Inflammatory macrophage treated with lipopolysaccharide for 1 hour (primary cell): ENCODE data around the gene CCDC126.
"Not testable (repeated sequence)": the region's sequence is repeated elsewhere in the genome, so short reads cannot be mapped to it uniquely, and the experiment has no call there.

Experiments
- DNase-seq, 2 donors: peaks; one replicate each; pipeline ENCODE4 v3.0.0-alpha.2; 2020 to 2022

The CCDC126 gene

DNA sequence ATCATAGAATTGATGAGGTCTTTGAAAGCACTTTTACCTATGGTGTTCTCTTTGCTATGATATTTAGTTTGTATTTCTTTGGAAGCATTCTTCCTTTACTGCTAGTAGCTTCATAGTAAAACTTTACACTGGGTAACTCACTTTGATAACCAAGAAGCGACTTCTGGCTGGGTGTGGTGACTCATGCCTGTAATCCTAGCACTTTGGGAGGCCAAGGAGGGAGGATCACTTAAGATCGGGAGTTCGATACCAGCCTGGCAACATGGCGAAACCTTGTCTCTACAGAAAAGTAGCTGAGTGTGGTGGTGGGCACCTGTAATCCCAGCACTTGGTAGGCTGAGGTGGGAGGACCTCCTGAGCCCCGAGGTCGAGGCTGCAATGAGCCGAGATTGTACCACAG is 36.2 kb downstream of the CCDC126 start:
- no peak for DNase-seq

GRCh38 chr7:23645822-23646221 is 48.6 kb downstream of the CCDC126 start:
- no peak for DNase-seq

GRCh38 chr7:23653942-23654341 is 56.8 kb downstream of the CCDC126 start:
- DNase-seq: no peak

DNA sequence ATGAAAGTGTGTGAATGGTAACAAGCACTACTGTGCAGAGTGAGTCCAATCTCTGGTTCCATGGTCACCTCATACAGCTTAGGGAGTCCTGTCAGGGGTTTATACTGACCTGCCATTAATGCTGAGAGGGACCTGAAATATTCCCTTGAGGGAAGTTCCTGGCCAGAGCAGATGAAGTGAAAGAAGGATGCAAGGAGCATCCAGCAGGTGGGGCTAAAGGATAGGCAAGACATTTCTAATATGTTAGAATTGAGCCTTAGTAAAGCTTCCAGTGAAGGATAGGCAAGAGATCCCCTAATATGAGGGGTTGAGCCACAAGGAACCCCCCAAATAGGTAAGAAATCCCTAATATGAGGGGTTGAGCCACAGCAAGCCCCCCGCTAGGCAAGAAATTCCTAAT is 57.3 kb downstream of the CCDC126 start:
- peak in 1 of 2 donors; percentile 5 for DNase-seq

GRCh38 chr7:23655433-23655832 is 58.3 kb downstream of the CCDC126 start:
- DNase-seq: no peak

DNA sequence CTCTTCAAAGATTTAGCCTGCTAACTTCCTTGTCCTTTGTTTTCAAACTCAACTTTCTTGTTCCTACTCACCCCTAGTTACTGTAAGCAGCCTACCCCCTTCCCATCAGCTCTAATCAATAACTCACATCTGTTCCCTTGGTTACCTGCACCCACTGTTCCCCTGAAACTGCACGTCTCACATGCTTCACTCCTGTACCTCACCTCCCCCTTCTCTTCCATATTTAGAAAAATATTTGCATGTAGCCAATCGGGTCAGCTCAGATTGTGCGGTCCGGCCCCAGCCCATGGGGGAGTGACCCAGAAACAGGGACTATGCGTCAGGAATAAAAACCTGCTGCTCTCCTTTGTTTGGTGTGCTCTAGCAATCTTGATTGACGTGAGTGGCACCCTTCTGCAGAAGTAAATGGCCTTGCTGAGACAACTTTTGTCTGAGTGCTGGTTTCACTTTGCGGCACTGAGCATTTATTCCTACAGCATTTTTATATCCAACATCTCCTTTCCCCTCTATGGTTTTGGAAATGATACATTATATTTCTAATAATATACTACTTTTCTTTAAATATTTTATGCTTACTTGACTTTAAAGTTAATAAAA is 61.7 kb downstream of the CCDC126 start:
- DNase-seq: no peak

- no peak for DNase-seq
These were observed 64.2 kb downstream of the CCDC126 start for GRCh38 chr7:23661385-23661784.

- no peak for DNase-seq
These were observed 65.2 kb downstream of the CCDC126 start for GRCh38 chr7:23662124-23662983.

GRCh38 chr7:23662984-23663313 is 65.8 kb downstream of the CCDC126 start:
- DNase-seq: no peak

- DNase-seq: no peak
These were observed 66.9 kb downstream of the CCDC126 start for GRCh38 chr7:23664122-23664521.

DNA sequence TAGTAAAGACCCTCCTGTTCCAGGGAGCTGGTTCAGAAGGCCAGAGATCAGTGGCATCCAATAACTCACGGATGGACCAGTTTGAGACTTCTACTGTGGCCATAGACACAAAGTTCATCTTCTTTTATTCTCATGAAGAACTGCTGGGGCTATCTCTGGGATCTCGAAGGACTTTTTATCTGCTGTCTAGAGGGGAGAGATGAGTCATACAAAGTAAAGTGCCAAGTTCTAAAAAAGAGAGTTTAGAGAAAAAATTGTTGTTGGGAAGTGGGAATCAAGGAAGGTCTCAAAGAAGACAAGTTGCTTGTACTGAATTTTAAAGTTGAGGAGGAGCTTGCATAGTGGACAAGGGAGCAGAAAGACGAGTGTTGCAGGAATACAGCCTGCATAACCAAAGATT is 74.9 kb downstream of the CCDC126 start:
- no peak for DNase-seq

DNA sequence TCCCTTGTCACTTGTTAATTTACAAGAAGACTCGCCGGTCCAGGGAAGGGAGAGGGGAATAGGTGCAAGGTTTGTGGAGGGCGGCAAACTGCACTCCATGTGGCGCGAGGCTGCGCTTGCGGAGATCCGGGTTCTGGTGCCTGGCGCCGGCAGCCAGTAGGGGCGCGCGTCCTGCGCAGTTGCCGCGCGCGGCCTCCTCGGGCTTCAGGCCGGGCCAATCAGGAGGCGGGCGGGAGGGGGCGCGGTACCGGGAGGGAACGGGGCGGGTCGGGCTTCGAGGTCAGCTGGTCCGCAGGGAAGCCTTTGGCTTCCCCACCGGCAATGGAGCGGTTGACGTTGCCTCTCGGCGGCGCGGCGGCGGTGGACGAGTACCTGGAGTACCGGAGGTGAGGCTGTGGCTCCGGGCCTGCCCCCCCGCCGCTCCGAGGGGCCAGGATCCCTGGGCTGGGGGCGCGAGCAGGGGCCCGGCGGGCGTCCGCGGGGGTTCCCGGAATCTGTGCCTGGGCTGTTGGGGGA is 82.8 kb downstream of the CCDC126 start, which contains the start of gene FAM221A:
FAM221A (plus strand) TSS at position 302 of the 516 bp plus-strand sequence; CDS start at position 322, 20 bp downstream.
- DNase-seq: peak; percentile 79 to 86

GRCh38 chr7:23680414-23681405 is 83.5 kb downstream of the CCDC126 start:
- peak; percentile 21 to 46 for DNase-seq

DNA sequence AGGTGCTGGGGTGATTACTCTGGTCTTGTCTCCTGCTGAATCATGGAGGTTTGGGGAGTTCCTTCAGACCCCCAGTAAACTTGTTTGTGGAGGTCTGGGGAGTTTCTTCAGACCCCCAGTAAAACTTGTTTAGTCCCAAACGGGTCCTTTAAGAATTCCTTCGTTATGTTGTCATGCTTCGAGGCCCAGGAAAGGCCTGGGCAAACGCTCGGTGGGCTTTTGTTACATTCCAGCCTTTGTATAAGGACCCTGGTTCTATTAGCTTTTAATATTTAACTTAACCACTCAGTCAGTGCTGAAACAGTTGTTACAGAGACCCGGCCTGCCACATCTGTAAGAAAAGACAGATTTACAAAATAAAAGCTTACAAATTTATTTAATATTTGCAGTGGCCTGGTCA is 86.9 kb downstream of the CCDC126 start:
- not testable (repeated sequence) for DNase-seq

GRCh38 chr7:23685731-23686130 is 88.5 kb downstream of the CCDC126 start:
- no peak for DNase-seq

DNA sequence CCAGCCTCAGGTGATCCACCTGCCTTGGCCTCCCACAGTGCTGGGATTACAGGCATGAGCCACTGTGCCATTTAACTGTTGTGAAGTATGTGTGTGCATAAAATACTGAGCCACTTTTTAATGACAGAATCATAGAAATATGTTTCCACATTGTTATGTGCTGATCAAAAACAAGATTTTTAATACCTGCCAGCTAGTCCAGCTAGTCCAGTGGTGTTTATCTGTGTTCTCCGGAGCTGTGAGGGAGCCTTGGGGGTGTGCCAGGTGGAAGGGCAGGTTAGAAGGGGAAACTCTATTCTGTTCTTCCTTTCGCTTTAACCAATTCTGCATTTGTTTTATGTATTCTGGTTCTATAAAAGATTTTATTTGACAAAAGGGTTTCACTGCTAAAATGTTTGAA is 89.8 kb downstream of the CCDC126 start:
- no peak for DNase-seq

DNA sequence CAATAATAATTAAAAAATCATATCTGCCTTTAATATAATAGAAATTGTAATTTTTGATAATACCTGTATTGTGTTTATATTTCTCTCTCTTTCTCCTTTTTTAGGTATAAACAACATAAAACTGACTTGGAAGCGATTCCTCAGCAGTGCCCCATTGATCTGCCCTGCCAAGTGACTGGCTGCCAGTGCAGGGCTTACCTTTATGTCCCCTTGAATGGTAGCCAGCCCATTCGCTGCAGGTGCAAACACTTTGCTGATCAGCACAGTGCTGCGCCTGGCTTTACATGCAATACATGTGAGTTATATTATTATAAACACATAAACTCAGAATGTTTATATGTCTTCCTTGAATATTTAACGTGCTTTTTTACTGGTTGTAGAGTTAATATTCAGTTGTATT is 92.0 kb downstream of the CCDC126 start:
- no peak for DNase-seq

DNA sequence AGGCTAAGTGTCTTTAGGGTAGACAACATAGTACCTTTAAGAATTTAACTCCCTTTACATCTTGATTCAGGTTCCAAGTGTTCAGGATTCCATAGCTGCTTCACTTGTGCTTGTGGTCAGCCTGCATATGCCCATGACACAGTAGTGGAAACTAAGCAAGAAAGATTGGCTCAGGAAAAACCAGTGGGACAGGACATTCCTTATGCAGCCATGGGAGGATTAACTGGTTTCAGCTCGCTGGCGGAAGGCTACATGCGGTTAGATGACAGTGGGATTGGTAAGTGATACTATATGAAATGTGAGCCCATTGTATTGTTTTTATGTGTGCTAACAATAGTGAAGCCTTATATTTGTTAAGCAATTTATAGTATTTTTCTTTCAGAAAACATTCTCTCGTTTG is 94.1 kb downstream of the CCDC126 start:
- DNase-seq: no peak

GRCh38 chr7:23693224-23693623 is 96.0 kb downstream of the CCDC126 start:
- DNase-seq: no peak
